Osteocyte (in vitro differentiated cells): ENCODE data around the gene FOXS1. TPM values are rescaled to one million over a fixed set of nuclear protein-coding genes. Genes with fewer than 3 reads are reported as not detected.

Source experiments
- DNase-seq: peaks from one replicate; pipeline ENCODE4 v3.0.0; 2021; ENCODE audit warnings: mixed read lengths; ENCODE audit not compliant: unreplicated experiment; ENCODE audit errors: extremely low spot score
- H3K27ac Mint-ChIP-seq: one replicate; pipeline ENCODE4 v1.8.0; 2021; ENCODE audit warnings: mild to moderate bottlenecking, mixed read lengths; ENCODE audit not compliant: unreplicated experiment
- H3K27me3 Mint-ChIP-seq: one replicate; pipeline ENCODE4 v1.8.0; 2021; ENCODE audit warnings: mixed read lengths; ENCODE audit not compliant: unreplicated experiment
- H3K36me3 Mint-ChIP-seq: one replicate; pipeline ENCODE4 v1.8.0; 2021; ENCODE audit warnings: mixed read lengths; ENCODE audit not compliant: unreplicated experiment
- H3K4me1 Mint-ChIP-seq: one replicate; pipeline ENCODE4 v1.8.0; 2021; ENCODE audit warnings: mixed read lengths; ENCODE audit not compliant: unreplicated experiment
- H3K4me3 Mint-ChIP-seq: one replicate; pipeline ENCODE4 v1.8.0; 2021; ENCODE audit warnings: mild to moderate bottlenecking, moderate library complexity, mixed read lengths; ENCODE audit not compliant: unreplicated experiment
- H3K9me3 Mint-ChIP-seq: one replicate; pipeline ENCODE4 v1.8.0; 2021; ENCODE audit warnings: mixed read lengths; ENCODE audit not compliant: unreplicated experiment
- CTCF ChIP-seq: fragments of 200-600 bp; sonication (generic); IDR thresholded peaks from 2 replicates; pipeline ENCODE4 v1.5.0; 2021; ENCODE audit warnings: antibody characterized with exemption, mild to moderate bottlenecking, moderate library complexity
- total RNA-seq: library from RNA; stranded (reverse); gene quantifications from 2 replicates; pipeline ENCODE4 v1.2.1, GENCODE V29; 2021

FOXS1 gene
- total RNA-seq, 1 donor from 2014 or later: 11.8 TPM

GRCh38 chr20:31822421-31823330, 22.7 kb downstream of the FOXS1 start:
- Mint-ChIP-seq H3K9me3 (no peaks in the 10 kb centered on the region), H3K27ac (no peak overlapping the region), H3K36me3 (no peaks in the 10 kb centered on the region), H3K4me1 (peaks cover 14% of the 10 kb centered on the region), H3K4me3 (no peak overlapping the region), H3K27me3 (no peaks in the 10 kb centered on the region)
- peak; percentile 99 for TF ChIP-seq CTCF
- peak; percentile 93 for DNase-seq

GRCh38 chr20:31821427-31821826, 24.0 kb downstream of the FOXS1 start:
- Mint-ChIP-seq H3K36me3 (no peaks in the 10 kb centered on the region), H3K4me1 (peaks cover 14% of the 10 kb centered on the region), H3K9me3 (no peaks in the 10 kb centered on the region), H3K4me3 (no peak overlapping the region), H3K27me3 (no peaks in the 10 kb centered on the region), H3K27ac (peak overlapping the region; percentile 38)
- TF ChIP-seq CTCF: no peak
- DNase-seq: no peak

- Mint-ChIP-seq H3K4me3 (no peak overlapping the region), H3K36me3 (no peaks in the 10 kb centered on the region), H3K27ac (no peak overlapping the region), H3K4me1 (peaks cover 25% of the 10 kb centered on the region), H3K27me3 (no peaks in the 10 kb centered on the region), H3K9me3 (no peaks in the 10 kb centered on the region)
- no peak for TF ChIP-seq CTCF
- no peak for DNase-seq
Observed at GRCh38 chr20:31820228-31820627, 25.2 kb downstream of the FOXS1 start.

- no peaks in the 10 kb centered on the region for H3K27me3 Mint-ChIP-seq
- no peaks in the 10 kb centered on the region for H3K36me3 Mint-ChIP-seq
- no peak for TF ChIP-seq CTCF
- no peak for DNase-seq
- H3K27ac Mint-ChIP-seq: no peak within 1 kb of the TSS
- peaks cover 29% of the 10 kb centered on the region for H3K4me1 Mint-ChIP-seq
- no peak within 1 kb of the TSS for H3K4me3 Mint-ChIP-seq
- H3K9me3 Mint-ChIP-seq: no peaks in the 10 kb centered on the region
Observed at GRCh38 chr20:31819083-31819784, 26.2 kb downstream of the FOXS1 start, which contains the start of gene MYLK2. TSS of gene MYLK2 (plus strand) at chr20:31819356. CDS start at chr20:31819581, 225 bp downstream.

GRCh38 chr20:31818376-31818908, 27.0 kb downstream of the FOXS1 start:
- TF ChIP-seq CTCF: no peak
- no peaks in the 10 kb centered on the region for H3K36me3 Mint-ChIP-seq
- no peak for DNase-seq
- H3K27ac Mint-ChIP-seq: no peak overlapping the region
- no peaks in the 10 kb centered on the region for H3K9me3 Mint-ChIP-seq
- H3K27me3 Mint-ChIP-seq: no peaks in the 10 kb centered on the region
- H3K4me3 Mint-ChIP-seq: no peak overlapping the region
- peaks cover 29% of the 10 kb centered on the region for H3K4me1 Mint-ChIP-seq
